Uterus (tissue), 4 donors: ENCODE results near the gene HIVEP2. TPM values are rescaled to one million over a fixed set of nuclear protein-coding genes. Genes with fewer than 3 reads are reported as not detected.

Source experiments
- DNase-seq, 2 donors: peaks; one replicate each; pipeline ENCODE4 v3.0.0-alpha.2; 2019 to 2020
- H3K27ac ChIP-seq, 2 donors: fragments of 200-600 bp; sonication (generic); 1 replicate in 1 of 2; 2 replicates in 1 of 2; pipeline ENCODE4 v1.5.1; 2016 to 2018
- H3K27me3 ChIP-seq, 2 donors: fragments of 200-600 bp; sonication (generic); one replicate each; pipeline ENCODE4 v1.5.1; 2018 to 2019; ENCODE audit warnings: control low read depth in 1 of 2
- H3K36me3 ChIP-seq, 2 donors: fragments of 200-600 bp; sonication (generic); one replicate each; pipeline ENCODE4 v1.5.1; 2019; ENCODE audit warnings: control low read depth in 1 of 2
- H3K4me1 ChIP-seq, 2 donors: fragments of 200-600 bp; sonication (generic); one replicate each; pipeline ENCODE4 v1.5.1; 2018 to 2019; ENCODE audit warnings: control low read depth in 1 of 2
- H3K4me3 ChIP-seq, 2 donors: fragments of 200-600 bp; sonication (generic); 1 replicate in 1 of 2; 2 replicates in 1 of 2; pipeline ENCODE4 v1.5.1; 2018 to 2019; ENCODE audit warnings: mild to moderate bottlenecking in 1 of 2
- H3K9me3 ChIP-seq, 2 donors: fragments of 200-600 bp; sonication (generic); one replicate each; pipeline ENCODE4 v1.5.1; 2019; ENCODE audit warnings: control low read depth in 1 of 2
- CTCF ChIP-seq, 4 experiments: fragments of 200-600 bp in 2 of 4; fragments of 450-650 bp in 2 of 4; sonication (generic) in 2 of 4; IDR thresholded peaks; one replicate each; pipeline ENCODE4 v1.5.1; 2016 to 2019; ENCODE audit warnings: antibody characterized with exemption in 4 of 4, mild to moderate bottlenecking in 2 of 4, moderate library complexity in 1 of 4
- POLR2A ChIP-seq, 2 donors: fragments of 450-650 bp; IDR thresholded peaks; one replicate each; pipeline ENCODE4 v1.6.1; 2016; ENCODE audit warnings: antibody characterized with exemption in 2 of 2, mild to moderate bottlenecking in 1 of 2, moderate library complexity in 1 of 2
- intact Hi-C: fragments of 100-400 bp; cut with DNase I; formaldehyde crosslinking; loops from one replicate; pipeline ENCODE4 v1.15.1; 2023; ENCODE audit warnings: low total_unique reads
- total RNA-seq, 4 donors: library from RNA; depleted of rRNA in 3 of 4; stranded (reverse); fragments of >200 nt in 3 of 4; gene quantifications; one replicate each; pipeline versions ENCODE4 v1.1.0 to v1.2.4, GENCODE V29; 2014 to 2023
- donor health status: DM: yes; HTN: yes; CAD: no.

The HIVEP2 gene
- total RNA-seq, 4 donors from 2014 or later, result 11.0 to 24.7 (median 19.8) TPM

GRCh38 chr6:142726616-142727015, 218.4 kb downstream of the HIVEP2 start:
- intact Hi-C loops, result no loop called here
- Histone ChIP-seq H3K4me3 (no peak overlapping the region), H3K9me3 (no peaks in the 10 kb centered on the region), H3K27ac (no peak overlapping the region), H3K4me1 (no peaks in the 10 kb centered on the region), H3K36me3 (no peaks in the 10 kb centered on the region), H3K27me3 (no peaks in the 10 kb centered on the region)
- TF ChIP-seq POLR2A (IDR thresholded peaks at IDR 0.05) (no peak), CTCF (IDR thresholded peaks at IDR 0.05) (no peak)
- no peak for DNase-seq

- DNase-seq, result no peak
- Histone ChIP-seq H3K36me3 (no peaks in the 10 kb centered on the region), H3K4me1 (no peaks in the 10 kb centered on the region), H3K4me3 (no peak overlapping the region), H3K27me3 (no peaks in the 10 kb centered on the region), H3K9me3 (no peaks in the 10 kb centered on the region), H3K27ac (no peak overlapping the region)
- intact Hi-C loops, result no loop called here
- TF ChIP-seq CTCF (IDR thresholded peaks at IDR 0.05) (no peak), POLR2A (IDR thresholded peaks at IDR 0.05) (no peak)
These were observed 219.8 kb downstream of the HIVEP2 start for GRCh38 chr6:142725024-142725770.

GRCh38 chr6:142722841-142723240, 222.1 kb downstream of the HIVEP2 start:
- no peaks in the 10 kb centered on the region for H3K4me1 ChIP-seq
- no peak for TF ChIP-seq CTCF (IDR thresholded peaks at IDR 0.05)
- no peak for TF ChIP-seq POLR2A (IDR thresholded peaks at IDR 0.05)
- no peak for DNase-seq
- no peaks in the 10 kb centered on the region for H3K36me3 ChIP-seq
- intact Hi-C loops, result no loop called here
- H3K9me3 ChIP-seq, result no peaks in the 10 kb centered on the region
- H3K27me3 ChIP-seq, result no peaks in the 10 kb centered on the region
- H3K4me3 ChIP-seq, result no peak overlapping the region
- H3K27ac ChIP-seq, result no peak overlapping the region

- intact Hi-C loops, result no loop called here
- Histone ChIP-seq H3K9me3 (no peaks in the 10 kb centered on the region), H3K27me3 (no peaks in the 10 kb centered on the region), H3K4me1 (no peaks in the 10 kb centered on the region), H3K36me3 (no peaks in the 10 kb centered on the region), H3K27ac (no peak overlapping the region), H3K4me3 (no peak overlapping the region)
- TF ChIP-seq CTCF (IDR thresholded peaks at IDR 0.05) (no peak), POLR2A (IDR thresholded peaks at IDR 0.05) (no peak)
- DNase-seq, result no peak
These were observed 223.0 kb downstream of the HIVEP2 start for GRCh38 chr6:142722012-142722411.

- intact Hi-C loops, result no loop called here
- TF ChIP-seq CTCF (IDR thresholded peaks at IDR 0.05) (no peak), POLR2A (IDR thresholded peaks at IDR 0.05) (no peak)
- no peaks in the 10 kb centered on the region for H3K9me3 ChIP-seq
- H3K27me3 ChIP-seq, result no peaks in the 10 kb centered on the region
- no peak overlapping the region for H3K27ac ChIP-seq
- no peak for DNase-seq
- no peak overlapping the region for H3K4me3 ChIP-seq
- no peaks in the 10 kb centered on the region for H3K36me3 ChIP-seq
- no peaks in the 10 kb centered on the region for H3K4me1 ChIP-seq
These were observed 223.6 kb downstream of the HIVEP2 start for GRCh38 chr6:142721215-142721920.
